A549 treated with Mapracorat at 1 μM for 4 hours (cell line): ENCODE measurements around the gene CST7. TPM values are rescaled to one million over a fixed set of nuclear protein-coding genes. Genes with fewer than 3 reads are reported as not detected.

Source experiments
- total RNA-seq: library from RNA; stranded (reverse); fragments of 200-300 nt; extraction: Qiagen RNA extraction; gene quantifications from 5 replicates; pipeline ENCODE4 v1.2.3, GENCODE V29; 2022

The CST7 gene
- not detected in 5 replicates for total RNA-seq

GRCh38 chr20:24948939-24949679 lies at the start of gene CST7:
Gene CST7 (plus strand): TSS chr20:24949269. CDS start chr20:24949506, 237 bp downstream.

GRCh38 chr20:24992487-24993205 lies 43.6 kb downstream of the CST7 start, which contains the start of gene APMAP:
Gene APMAP (minus strand): TSS chr20:24992751. CDS start chr20:24992688, 63 bp downstream.

Other genes with a start within 250 kb of the CST7 start
- 163 to 188 TPM (median 181 TPM) in 5 replicates for gene APMAP, start 43.5 kb downstream of the CST7 start, total RNA-seq
- 11.5 to 17.1 TPM (median 15.7 TPM) in 5 replicates for gene ACSS1, start 108.9 kb downstream of the CST7 start, total RNA-seq
- gene VSX1, start 132.9 kb downstream of the CST7 start, total RNA-seq, result 0.77 to 1.5 TPM (median 0.89 TPM) in 5 replicates
- 152 to 186 TPM (median 168 TPM) in 5 replicates for gene ENTPD6, start 246.4 kb downstream of the CST7 start, total RNA-seq